GM19099 (cell line): ENCODE measurements around the gene ODR4.

Experiments
- POLR2A ChIP-seq: IDR thresholded peaks from 3 replicates; pipeline ENCODE4 v1.6.1; 2011; ENCODE audit warnings: low read depth; ENCODE audit not compliant: insufficient read length; ENCODE audit errors: extremely low read depth

The ODR4 gene

DNA sequence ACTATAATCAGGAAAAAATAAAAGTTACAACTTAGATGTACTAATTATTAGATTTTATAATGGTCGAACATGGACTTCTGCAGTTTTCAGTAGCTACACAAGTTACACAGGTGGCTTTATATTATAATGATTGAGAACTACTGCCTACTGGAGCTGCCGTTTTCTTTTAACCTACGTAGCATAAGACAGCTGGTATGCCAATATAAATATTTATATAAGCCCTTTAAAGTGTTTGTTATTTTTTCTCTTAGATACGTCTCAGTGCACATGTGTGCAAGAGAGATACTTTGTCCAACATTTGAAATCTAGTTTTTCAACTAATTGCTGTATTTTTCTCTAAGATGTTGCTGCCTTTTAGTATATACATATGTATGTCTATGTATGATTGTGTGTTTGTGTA is 42.9 kb downstream of the ODR4 start:
- no peak for TF ChIP-seq POLR2A

DNA sequence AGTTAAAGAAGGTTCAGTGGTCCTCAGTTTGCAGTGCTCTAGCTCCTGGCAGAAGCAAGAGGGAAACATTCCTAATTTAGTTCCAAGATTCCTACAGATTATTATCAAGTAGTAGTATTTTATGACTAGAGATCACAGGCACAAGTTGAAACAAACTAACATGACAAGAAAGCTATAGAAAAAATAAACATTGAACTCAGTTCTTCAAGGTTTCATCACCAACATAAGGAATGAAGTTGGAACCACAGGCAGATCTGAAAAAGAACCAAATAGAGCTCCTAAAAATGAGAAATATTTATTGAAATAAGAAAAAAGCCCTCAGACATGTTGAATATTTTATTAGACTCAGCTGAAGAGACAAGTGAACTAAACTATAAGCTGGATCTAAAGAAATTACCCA is 44.7 kb downstream of the ODR4 start:
- TF ChIP-seq POLR2A, result no peak

DNA sequence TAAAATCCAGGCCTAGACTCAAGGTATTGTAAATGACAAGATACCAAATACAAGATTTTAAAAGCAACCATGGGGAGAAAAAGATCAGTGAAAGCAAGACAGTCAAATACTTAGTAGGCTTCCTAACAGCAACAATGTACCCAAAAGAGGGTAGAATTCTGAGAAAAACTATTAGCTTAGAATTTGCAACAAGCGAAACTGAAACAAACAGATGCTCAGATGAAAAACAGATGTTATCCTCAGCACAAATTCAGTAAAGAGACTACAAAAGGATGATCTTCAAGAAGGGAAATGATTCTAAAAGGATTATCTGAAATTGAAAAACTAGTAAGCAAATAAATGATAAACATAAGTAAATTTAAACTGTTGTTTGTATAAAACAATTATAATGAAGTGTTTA is 45.3 kb downstream of the ODR4 start:
- no peak for TF ChIP-seq POLR2A

DNA sequence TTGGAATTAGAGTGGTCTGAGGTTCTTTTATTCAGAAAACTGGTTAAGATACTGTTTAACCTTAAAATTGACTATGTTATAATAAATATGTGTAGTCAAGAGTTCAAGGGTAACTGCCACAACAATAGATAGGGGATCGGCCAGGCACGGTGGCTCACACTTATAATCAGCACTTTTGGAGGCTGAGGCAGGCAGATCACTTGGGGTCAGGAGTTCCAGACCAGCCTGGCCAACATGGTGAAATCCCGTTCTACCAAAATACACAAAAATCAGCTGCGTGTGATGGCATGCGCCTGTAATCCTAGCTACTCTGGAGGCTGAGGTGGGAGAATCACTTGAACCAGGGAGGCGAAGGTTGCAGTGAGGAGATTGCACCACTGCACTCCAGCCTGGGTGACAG is 45.8 kb downstream of the ODR4 start:
- no peak for TF ChIP-seq POLR2A

DNA sequence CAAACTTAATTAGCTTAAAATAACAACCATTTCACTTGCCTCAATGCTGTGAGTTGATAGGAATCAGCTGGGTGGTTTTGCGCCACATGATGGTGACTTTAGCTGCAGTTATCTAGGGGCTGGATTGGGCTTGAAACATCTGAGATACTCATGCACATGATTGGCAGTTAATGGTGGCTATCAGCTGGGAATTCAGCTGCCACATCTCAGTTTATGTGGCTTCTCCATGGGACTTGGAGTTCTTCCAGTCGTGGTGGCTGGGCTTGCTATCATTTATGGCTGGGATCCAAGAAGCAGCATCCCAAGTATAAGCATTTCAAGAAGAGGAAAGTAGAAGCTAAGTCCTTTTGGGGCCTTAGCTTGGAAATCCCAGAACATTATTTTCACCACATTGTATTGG is 48.9 kb downstream of the ODR4 start:
- no peak for TF ChIP-seq POLR2A

DNA sequence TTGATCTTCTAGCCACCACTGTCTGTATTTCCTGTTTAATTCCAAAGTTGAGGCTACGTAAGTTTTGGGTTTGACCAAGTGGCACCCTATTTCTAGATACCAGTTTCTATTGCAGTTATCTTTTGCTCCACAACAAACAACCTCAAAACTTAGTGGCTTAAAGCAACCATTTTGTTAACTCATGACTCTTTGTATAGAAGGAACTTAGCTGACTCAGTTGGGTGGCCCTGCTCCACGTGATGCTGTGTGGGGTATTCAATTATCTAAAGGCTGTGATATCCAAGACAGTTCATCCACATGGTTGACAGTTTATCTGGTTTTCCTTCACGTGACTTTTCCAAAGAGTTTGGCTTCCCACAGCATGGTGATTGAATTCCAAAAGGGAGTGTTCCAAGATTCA is 50.5 kb downstream of the ODR4 start:
- TF ChIP-seq POLR2A, result no peak

DNA sequence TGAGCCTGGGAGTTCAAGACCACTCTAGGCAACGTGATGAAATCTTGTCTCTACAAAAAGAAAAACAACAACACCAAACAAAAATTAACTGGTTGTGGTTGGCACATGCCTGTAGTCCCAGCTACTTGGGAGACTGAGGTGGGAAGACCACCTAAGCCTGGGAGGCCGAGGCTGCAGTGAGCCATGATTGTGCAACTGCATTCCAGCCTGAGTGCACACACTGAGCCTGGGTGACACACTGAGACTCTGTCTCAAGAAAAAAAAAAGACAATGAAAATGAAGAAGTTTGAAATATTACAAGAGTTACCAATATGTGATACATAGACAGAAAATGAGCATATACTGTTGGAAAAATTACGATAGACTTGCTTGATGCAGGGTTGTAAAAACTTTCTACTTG is 53.4 kb downstream of the ODR4 start:
- TF ChIP-seq POLR2A, result no peak

DNA sequence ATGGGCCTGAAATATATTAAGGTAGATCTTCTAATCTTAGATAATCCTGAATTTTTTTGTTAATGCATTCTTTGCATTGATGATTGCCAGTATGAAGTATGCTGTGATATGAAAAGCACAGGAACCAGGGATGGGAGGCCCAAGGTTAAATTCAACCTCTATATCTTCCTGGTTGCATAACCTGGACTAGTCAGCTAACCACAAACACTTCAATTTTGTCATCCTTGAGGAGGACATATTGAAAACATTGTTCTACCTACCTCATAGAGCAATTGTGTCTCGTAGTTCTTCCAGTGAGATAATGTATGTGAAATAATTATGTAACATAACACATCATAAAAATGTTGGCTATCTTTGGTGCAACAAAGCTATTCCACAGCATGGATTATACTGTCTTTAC is 59.7 kb downstream of the ODR4 start:
- TF ChIP-seq POLR2A, result no peak

DNA sequence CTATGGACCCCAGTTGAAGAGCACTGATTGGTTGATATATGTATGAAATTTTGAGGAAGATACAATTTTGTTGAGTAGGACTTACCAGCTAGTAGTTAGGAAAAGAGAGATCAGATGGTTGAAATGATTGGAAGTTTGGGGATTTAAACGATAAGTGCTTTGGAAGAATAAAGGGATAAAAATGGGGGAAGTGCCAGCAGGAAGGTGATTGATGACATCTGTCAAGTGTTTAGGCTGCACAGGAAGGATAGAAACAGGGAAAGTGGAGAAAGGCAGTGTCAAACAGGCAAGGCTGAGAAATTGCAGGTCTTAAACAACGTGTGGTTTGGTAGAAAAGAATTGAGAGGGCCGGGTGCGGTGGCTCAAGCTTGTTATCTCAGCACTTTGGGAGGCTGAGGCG is 62.9 kb downstream of the ODR4 start:
- TF ChIP-seq POLR2A, result no peak

DNA sequence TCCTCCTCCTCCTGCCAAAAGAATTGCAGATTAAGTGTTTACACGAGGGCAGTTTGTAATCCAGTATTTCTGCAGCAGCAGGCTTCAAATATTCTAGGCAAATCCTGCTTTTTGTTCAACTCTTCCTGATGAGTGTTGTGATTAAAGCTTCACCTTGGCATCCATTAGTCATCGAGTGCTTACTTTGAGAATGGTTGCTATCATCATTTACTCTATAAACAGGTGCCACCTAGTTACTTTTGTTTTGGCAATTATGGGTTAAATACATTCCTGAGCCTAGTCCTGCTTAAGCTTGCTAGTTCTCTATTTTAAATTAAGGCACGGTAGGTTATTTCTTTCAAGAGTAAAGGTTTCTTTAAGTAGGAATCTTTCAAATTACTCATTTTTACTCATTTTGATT is 64.9 kb downstream of the ODR4 start:
- TF ChIP-seq POLR2A, result no peak

DNA sequence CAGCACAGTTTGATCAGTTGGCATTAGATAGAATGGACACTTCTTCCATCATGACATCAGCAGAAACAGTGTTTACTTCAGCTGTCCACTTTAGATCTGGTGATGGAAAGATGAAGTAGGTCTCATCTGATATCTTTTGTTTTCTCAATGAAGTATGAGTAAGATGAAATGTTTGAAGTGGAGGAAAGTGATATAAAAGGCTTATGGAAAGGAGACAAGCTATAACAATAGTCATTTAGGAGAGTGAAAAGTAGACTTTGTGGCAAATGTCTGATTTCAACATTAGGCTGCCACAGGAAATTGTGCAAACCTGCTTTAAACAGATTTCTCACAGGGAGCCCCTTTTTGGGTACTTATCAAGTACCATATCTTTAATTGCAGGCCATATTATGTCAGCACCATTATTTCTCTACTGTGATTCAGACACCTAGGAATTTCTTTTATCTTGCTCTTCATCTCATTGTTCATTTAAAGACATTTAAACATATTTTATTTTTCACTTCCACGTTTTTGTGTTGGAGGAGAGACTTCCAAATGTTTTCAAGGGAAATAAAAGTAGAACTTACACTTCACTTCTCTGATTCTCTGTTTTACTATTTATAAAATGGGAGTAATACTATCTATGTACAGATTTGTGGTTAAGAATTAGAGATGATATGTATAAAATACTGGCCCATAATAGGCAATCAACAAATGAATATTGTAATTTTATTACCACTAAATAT is 67.2 kb downstream of the ODR4 start:
- no peak for TF ChIP-seq POLR2A

DNA sequence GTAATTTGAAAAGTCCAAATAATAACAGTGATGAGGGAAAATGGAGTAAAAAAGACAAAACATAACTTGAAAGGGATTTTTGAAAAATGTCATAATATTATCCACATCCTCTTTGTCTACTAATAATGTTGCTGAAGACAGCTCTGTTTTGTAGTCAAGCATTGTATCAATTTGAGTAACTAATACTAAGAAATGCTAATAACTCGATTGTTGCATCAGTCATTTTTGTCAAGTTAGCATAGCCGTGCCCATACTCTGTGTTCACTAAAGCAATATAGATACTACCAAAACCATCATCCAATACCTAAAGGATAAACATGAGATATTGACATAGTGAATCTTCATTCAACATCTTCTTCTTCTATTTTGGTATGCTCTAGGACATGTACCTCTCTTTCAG is 68.0 kb downstream of the ODR4 start:
- TF ChIP-seq POLR2A, result no peak

DNA sequence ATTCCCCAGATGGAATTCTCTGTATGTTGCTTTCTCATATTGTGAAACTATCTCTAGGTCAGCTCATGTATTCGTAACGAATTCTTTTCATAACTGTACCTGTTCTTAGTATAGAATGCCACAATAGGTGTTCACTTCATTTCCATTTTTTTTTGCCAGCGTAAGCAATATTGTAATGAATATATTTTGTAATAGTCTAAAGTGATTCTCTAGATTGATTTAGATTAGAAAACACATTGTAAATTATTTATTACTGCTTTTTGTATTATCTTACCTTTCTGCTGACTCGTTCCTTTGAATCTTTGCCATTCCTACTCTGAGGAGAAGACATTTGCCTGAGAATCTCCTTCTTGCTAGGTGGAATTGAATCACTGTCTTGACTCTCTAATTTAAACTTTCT is 70.5 kb downstream of the ODR4 start:
- no peak for TF ChIP-seq POLR2A

DNA sequence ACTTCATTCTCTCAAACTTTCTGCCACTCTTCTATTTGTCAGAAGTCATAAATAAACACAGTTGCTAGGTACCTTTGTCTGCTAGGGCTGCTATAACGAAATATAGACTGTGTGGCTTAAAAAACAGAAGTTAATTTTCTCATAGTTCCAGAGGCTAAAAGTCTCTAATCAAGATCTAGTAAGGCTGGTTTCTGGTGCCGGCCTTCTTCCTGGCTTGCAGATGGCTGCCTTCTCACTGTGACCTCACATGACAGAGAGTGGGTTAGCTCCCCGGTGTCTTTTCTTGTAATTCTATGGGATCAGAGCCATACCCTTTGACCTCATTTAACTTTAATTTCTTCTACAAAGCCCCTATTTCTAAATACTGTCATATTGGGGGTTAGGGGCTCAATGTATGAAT is 79.3 kb downstream of the ODR4 start:
- TF ChIP-seq POLR2A, result no peak

DNA sequence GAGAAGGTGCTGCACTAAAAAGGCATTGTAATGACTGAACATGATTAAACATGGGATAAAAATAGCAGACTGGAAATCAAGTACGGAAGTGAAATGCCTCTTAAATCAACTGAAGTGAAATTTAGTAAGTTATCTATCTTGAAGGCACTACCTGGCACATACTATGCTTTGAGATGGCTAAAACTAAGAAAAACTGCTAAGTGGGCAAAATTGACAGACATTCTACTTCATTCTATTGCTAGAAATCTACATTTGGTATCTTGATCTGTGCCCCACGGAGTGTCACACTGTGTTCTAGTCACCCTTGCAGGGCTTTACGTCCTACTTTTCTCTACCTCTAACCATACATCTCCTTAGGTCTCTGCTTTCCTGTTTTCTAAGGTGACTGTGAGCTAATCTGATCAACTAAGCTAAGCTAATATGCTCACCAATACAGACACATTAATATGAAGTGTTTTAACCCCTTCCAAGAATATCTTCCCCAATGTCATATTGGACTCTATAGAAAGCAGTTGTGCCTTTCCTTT is 81.2 kb downstream of the ODR4 start:
- TF ChIP-seq POLR2A, result no peak

DNA sequence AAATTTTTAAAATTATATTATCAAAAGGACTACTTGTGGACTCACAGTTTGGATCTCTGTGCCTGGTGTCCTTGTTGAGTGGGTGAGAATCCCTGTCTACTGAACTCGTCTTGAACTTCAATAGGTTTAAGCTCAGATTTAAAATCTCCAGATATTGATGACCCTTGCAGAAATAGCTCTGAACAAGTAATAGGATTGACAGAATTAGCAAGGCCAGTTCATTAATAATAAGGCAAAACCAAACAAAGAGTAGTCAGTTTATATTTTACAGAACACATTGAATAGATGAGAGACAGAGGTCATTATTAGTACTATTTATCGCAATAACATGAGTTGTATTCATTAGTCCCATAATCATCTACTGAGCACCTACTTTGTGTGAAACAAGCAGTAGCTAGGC is 85.4 kb downstream of the ODR4 start, which contains the start of gene PDC:
Gene PDC (minus strand): TSS at position 101 of the 400 bp plus-strand sequence. CDS start 11,655 bp downstream, outside the sequence.
- no peak for TF ChIP-seq POLR2A

DNA sequence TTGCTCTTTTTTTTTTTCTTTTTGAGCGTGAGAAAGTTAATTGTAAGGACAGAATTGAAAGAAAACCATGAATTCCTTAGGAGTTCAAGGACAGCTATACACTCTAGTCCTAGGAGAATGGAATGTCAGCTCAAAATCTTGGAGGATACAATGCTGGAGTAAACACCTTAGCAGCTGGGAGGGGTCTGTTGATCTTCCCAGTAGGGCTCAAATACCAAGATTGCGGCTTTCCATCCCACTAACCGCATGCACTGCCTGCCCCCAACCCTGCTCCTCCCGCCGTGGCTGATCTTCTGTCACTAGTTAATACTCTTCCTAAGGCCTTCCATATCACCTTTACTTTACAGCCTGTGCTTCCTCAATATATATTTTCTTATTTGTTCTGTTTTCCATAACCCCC is 87.9 kb downstream of the ODR4 start:
- TF ChIP-seq POLR2A, result no peak
